GM21367 (cell line): Measurements from ENCODE around the gene NPIPB2.

Experiments used
- ATAC-seq: cut with Tn5 transposase; IDR thresholded peaks from one replicate; pipeline ENCODE4 v1.9.1; 2021; ENCODE audit not compliant: unreplicated experiment

The NPIPB2 gene

DNA sequence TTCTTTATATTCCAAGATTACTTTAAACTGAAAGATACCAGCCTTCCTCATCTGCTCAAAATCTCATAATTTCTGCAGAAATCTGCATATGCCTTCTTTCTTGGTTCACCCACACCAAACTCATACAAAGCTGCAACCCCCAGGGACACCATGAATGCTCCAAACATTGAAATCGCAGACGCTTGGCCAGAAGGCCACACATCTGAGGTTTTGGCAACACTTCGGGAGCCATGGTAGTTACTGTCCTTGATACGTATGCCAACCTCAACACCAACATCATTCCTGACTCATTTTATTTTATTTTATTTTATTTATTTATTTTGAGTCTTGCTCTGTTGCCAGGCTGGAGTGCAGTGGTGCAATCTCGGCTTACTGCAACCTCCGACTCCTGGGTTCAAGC lies 37.9 kb downstream of the NPIPB2 start:
- no peak for ATAC-seq

DNA sequence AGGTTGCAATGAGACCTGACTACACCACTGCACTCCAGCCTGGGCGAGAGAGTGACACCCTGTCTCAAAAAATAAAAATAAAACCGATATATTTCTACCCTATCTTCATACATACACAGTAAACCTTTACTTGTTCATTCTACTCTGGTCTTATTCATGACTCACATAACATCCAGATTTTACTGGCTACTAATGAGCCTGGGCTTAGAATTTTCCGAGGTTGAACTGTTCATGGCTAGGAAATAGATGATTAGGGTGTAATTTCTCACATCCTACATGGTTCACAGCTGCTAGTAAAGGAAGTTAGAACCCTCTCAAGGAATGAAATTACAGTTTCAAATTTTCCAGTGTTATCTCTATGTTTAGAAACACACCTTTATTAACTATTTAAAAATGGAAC lies 40.8 kb downstream of the NPIPB2 start:
- ATAC-seq = no peak

DNA sequence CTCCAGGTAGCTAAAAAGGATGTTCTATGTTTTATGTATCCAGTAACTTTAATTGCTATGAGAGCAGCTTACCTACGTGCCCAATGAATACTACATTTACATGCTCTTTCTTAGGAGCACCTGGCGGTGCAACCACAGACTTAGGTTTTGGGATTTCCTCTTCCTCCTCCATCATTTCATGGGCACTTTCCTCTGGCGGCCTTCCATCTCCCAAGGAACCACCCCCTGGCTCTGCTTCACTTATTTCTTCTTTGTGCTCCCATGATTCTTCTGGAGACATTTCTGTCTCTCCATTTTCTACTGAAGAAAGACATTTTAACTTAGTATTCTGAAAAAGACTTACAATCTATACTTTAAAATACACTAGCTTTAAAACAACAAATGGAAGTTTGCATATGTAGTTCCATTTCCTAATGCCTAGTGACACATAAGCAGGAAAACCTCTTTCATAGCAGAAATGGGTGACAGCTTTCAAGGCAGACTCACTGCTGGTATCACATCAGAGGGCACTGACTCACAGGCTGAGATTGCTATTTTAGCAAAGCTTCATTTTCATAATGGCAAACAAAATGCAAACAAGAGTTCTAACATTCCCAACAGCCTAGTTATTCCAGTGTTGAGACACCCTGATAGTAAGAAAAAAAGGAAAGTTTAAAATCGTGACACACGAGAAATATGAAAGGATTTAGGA lies 45.2 kb downstream of the NPIPB2 start:
- ATAC-seq = no peak

DNA sequence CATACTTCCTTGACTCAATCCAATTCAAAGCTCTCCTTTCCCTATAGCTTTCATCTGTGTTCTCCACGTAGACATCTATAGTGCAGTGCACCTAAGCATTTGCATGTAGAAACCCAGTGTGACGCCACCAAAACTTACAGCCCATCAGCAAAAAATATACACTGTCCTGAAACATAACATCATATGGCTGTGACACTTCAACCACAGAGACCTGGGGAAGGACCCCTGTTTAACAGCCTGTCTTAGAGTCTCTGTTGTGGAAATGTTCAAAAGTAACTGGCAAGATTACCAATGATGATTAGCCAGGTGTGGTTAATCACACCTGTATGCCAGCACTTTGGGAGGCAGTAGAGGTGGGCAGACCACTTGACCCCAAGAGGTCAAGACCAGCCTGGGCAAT lies 48.3 kb downstream of the NPIPB2 start:
- ATAC-seq = no peak

DNA sequence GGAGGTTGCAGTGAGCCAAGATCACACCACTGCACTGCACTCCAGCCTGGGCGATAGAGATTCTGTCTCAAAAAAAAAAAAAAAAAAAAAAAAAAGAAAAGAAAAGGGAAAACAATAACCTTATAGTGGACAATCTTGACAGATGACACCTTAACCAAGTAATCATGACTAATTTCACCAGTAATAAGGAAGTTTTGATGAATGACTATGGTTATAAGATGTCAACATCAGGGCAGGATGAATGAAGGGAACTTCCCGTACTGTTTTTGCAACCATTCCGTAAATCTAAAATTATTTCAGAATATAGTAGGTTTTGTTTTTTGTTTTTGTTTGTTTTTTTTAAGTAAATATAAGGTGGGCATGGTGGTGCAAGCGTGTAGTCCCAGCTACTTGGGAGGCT lies 49.1 kb downstream of the NPIPB2 start:
- no peak for ATAC-seq

DNA sequence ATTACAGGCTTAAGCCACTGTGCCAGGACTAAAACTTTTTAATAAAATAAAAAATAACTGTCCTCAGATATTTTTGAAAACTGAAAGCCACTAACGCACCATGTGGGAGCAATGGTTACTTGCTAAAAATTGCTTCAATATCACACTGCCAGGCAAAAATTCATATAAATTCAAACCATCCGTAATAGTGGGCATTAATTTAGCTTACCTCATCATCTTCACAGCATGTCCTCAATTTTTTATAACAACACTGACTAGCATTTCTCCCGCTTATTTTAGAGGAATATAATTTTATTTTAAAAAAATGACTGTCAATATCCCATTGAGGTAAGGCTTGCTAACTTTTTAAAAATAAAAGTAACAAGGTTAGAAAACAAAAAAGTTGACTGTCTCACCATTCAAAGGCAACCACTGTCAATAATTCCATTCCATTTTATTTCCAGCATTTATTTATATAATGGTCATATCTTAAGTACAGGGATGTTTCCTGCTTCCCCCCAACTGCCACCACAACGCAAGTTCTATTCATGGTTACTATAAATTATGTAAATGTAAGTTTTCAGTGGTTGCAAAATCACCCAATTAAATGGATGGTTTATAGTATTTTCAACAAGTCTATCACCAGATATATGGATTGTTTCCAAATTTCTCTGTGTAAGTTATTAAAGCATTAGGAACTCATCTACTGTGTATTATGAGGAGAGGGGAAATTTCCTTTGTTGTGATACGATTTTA lies 51.4 kb downstream of the NPIPB2 start:
- ATAC-seq = no peak

DNA sequence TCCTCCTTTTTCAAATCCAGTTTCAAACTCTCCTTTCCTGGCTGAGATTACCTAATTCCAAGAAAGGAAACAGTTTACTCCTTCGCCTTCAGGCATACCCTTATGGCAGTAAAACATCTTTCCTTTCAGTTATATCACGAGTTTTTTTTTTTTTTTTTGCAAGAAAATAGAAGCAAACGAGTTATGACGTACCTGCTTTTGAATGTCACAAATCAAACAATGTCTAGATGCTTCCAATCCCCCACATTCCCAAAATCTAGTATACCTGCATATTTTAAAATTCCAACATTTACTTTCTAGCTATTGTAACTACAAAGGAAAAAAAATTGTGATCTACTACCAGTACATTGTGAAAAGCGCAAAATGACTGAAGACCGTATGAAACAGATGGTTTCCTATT lies 55.0 kb downstream of the NPIPB2 start:
- ATAC-seq = no peak

DNA sequence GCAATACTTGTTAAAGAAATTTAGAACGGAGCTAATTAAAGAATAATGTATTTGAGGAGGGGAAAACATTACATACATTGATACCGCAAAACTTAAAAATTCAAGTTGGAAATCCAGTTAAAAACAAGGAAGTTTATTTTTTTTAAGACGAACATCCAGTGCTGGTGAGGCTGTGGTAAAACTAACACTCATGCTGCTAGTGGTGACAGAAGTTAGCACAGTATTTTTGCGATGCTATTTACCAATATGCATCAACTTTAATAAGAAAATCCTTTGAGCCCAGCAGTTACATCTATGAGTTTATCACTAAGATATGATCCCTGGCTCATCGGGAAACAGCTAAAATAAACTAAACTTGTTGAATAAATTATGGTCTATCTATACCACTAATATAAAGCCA lies 57.8 kb downstream of the NPIPB2 start:
- ATAC-seq = no peak

DNA sequence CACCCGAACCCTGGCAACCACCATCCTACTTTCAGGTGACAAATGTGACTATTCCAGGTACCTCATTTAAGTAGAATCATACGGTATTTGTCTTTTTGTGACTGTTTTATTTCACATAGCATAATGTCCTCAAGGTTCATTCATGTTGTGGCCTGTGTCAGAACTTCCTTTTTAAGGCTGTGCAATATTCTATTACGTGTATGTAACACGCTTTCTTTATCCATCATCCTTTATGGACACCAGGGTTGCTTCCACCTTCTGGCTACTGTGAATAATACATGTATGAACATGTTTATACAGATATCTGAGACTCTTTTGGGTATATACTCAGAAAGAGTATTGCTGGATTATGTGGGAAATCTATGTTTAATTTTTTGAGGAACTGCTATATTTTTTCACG lies 61.8 kb downstream of the NPIPB2 start:
- ATAC-seq = no peak

DNA sequence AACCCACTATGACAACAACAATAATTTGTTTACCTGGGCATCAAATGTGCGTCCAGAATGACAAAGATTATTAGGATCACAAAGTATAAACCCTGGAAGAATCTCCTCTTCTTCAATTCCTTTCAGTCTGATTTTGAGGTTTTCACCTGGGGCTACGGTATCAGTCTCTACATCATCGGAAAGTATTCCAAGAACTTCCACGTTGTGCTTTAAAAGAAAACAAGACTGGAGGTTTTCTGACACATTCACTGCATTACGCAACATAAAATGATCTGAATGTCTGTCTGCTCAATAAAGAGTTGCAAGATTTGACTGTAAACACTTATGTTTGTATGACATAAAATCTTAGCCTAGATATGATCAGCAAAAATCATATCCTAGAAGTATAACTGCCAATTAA lies 64.5 kb downstream of the NPIPB2 start:
- ATAC-seq = no peak
